HG02840 (cell line): ENCODE results near the gene FLT4.

ENCODE experiments used
- ATAC-seq: cut with Tn5 transposase; IDR thresholded peaks from one replicate; pipeline ENCODE4 v1.9.1; 2021; ENCODE audit warnings: mild to moderate bottlenecking, moderate library complexity, moderate number of reproducible peaks; ENCODE audit not compliant: unreplicated experiment, low FRiP score

Gene FLT4

GRCh38 chr5:180628827-180629750, 20.3 kb downstream of the FLT4 start:
- ATAC-seq: no peak

- ATAC-seq: no peak
Observed at GRCh38 chr5:180628211-180628610, 21.2 kb downstream of the FLT4 start.

GRCh38 chr5:180627386-180628120, 21.8 kb downstream of the FLT4 start:
- no peak for ATAC-seq

DNA sequence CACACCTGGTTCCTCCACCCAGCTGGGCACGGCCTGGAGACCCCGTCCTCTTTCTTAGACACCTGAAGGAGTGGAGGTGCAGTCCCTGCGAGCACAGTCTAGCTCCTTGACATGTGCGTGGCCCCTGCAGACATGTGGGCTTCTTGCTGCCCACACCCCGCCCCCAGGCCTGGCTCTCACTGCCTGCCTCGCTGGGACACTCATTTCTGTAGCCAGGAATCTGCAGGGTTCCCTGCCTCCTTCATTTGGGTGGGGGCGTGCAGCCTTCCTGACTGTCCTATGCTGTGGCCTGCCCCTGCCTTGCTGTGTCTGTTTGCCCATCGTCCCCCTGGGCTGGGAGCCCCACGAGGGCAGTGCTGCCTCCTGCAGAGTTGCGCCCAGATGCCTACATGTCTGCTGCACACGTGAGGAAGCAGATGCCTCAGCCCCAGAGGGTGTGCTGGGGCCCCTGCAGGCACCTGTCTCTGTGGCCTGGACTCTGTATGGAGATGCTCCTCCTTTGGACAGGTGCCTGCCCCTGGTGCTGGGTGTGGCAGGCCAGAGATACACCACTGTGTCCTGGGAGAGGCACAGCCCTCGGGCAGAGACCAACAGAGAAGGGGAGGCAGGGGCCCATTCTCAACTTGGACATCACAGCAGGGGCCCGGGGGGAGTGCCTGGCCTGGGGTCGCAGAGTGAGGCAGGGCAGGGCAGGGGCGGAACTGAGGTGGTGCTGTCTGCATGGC, 22.6 kb downstream of the FLT4 start:
- no peak for ATAC-seq

GRCh38 chr5:180625791-180626660, 23.4 kb downstream of the FLT4 start:
- no peak for ATAC-seq

DNA sequence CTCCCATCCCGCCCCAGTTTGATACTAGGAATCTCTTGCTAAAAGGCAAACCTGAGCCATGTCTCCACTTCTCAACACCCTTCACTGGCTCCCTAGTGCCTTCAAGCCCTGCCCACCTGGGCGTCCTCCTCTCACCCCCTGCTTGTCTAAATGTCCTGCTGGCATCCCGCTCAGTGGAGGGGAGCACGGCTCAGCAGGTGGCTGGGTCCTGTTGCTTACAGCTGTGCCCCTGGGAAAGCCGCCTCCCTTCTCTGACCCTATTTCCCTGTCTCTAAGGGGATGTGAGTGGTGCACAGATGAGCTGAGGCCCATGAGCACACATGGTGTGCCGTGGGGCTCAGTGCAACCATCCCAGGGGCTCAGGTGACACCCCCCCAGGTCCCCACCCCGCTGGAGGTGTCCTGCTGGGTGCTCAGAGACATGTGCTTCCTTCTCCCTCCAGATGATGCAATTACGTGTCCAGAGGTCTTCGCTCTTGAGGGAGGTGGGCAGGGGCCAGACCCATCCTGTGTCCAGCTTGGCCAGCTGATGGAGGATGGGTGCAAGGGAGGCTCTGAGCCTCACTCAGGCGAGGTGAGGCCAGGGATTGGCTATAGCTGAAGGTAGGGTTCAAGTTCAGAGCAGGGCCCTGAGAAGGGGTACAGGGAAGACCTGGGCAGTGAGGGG, 24.1 kb downstream of the FLT4 start:
- ATAC-seq: no peak

DNA sequence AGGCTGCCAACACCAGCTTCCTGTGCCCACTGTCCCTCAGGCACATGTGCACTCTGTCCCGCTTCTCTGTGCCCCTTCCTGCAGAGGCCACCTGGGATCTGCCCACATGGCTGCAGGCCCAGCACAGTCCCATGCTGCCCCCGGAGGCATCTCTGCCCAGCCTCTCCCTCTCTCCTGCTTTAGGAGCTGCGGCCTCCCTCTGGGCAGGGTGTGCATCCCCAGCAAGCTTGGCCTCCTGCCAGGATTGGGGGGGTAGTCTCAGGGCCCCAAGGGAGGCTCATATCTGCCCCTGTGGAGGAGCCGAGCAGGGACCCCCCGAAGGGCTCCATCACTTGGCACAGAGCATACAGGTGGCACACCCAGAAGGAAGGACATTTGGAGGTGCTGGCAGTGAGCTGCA, 24.8 kb downstream of the FLT4 start:
- no peak for ATAC-seq

- no peak for ATAC-seq
Observed at GRCh38 chr5:180623844-180624243, 25.6 kb downstream of the FLT4 start.

GRCh38 chr5:180623411-180623834, 26.0 kb downstream of the FLT4 start:
- no peak for ATAC-seq

DNA sequence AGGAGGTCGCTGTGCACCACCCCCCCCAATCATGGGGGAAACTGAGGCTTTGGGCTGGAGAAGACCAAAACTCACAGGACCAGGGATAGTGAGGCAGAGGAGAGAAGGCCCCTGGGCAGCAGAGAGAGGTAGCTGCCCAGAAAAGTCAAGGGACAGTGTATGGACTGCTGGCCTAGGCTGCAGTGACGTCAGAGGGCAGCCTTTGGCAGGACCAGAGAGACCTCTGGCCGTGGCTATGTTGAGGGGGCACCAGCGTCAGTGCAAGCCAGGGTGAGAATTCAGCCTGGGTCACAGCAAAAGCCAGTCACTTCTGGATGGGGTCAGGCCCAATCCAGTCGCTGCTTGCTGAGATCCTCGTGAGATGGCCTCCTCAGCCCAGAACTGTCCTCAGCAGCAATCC, 26.5 kb downstream of the FLT4 start:
- ATAC-seq: no peak

GRCh38 chr5:180621311-180621710, 28.1 kb downstream of the FLT4 start:
- ATAC-seq: no peak

- no peak for ATAC-seq
Observed at GRCh38 chr5:180620014-180620413, 29.4 kb downstream of the FLT4 start.

- no peak for ATAC-seq
Observed at GRCh38 chr5:180619563-180619915, 29.9 kb downstream of the FLT4 start.

DNA sequence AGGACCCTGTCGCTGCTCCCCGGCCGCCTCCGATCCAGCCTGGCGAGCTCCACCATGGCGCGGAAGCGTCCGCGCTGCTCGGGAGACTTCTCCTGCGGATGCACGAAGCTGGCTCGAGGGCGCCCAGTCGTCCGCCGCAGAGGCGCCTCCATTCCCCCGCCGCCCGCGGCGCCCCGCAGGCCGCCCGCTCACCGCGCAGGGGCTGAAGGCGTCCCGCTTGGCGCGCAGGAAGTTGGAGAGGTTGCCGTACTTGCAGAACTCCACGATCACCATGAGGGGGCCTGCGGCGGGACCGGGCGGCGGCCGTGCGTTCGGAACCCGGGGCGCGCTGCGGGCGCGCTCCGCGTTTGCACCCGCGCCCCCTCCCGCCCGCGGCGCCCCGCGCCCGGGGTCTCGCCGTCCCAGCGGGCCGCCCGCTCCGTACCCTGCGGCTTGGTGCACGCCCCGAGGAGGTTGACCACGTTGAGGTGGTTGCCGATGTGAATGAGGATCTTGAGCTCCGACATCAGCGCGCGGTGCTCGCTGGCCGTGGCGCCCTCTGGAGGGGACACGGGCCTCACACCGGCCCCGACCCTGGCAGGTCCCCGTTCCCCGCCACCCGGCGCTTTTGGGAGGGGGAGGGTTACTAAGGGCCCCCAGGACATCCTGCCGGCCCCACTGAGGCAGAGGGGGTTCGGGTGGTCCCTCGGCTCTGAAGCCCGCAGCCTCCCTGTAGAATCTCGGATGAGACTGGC, 30.4 kb downstream of the FLT4 start:
- ATAC-seq: no peak

- ATAC-seq: no peak
Observed at GRCh38 chr5:180618487-180618828, 30.9 kb downstream of the FLT4 start.

- no peak for ATAC-seq
Observed at GRCh38 chr5:180613814-180614188, 35.6 kb downstream of the FLT4 start.

- ATAC-seq: no peak
Observed at GRCh38 chr5:180613188-180613813, 36.1 kb downstream of the FLT4 start.

DNA sequence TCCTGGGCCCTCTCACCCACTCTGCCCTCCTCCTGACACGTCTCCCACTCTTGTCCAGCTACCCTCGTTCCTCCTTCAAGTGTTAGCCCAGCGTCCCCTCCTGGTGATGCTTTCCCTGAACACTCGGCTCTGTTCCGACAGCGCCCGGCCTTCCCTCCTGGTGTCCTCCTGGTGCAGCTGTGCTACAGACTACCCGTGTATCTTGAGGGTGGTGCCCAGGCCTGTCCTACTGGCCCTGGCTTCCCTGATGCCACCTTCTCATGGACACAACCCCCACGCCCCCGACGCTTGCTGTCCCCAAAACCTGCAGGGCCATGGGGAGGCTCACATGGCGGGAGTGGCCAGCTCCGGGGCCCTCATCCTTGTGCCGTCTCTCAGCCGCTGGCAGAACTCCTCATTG, 36.7 kb downstream of the FLT4 start:
- ATAC-seq: no peak
